ENCODE data around the gene APOA5. TPM values are rescaled to one million over a fixed set of nuclear protein-coding genes. Genes with fewer than 3 reads are reported as not detected.

Gene APOA5
- total and polyA plus RNA-seq, 2 of the 4 experiments (the other 2 are of a cell fraction), result not detected

DNA sequence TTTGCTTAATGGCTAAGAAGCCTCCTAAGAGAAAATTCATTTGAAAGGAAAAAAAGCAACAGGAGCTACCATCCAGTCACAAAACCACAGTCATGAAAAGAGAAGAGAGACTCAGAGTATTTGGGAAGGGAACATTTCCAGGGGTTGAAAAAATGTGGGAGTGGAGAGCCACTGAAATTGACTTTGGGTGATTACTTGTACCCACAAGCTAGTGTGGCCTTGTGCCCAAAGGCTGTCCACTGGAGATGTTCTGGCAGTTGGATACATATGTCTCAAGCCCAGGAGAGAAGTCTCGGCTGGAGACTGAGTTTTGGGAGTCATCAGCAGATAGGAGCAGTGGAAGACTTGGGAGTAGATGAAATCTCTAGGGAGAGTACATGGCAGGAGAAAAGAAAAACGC is 3.2 kb upstream of the APOA5 start:
- no TSS peak for BruUV-seq (replicated peaks)
- POLR2A ChIA-PET (ENCODE audit: unreplicated experiment), result no interaction called here
- no peak for TF ChIP-seq RAD21 (IDR thresholded peaks at IDR 0.05; ENCODE audit: low read length)

More for the DNA sequence above, 3.2 kb upstream of the APOA5 start:
- Histone ChIP-seq H2BK15ac (ENCODE audit: low read depth, low read length) (no peak overlapping the region), H3K18ac (ENCODE audit: low read depth, low read length) (no peak overlapping the region), H4K5ac (ENCODE audit: low read depth, low read length) (no peak overlapping the region), H4K20me1 (ENCODE audit: insufficient read depth, low read length) (no peaks in the 10 kb centered on the region), H3K36me3 (ENCODE audit: control insufficient read depth, insufficient read depth, low read length) (no peaks in the 10 kb centered on the region), H3K4me3 (ENCODE audit: insufficient read depth, low read depth, low read length) (no peak overlapping the region), H3K27me3 (ENCODE audit: control insufficient read depth, insufficient read depth, low read length) (peaks cover 5% of the 10 kb centered on the region), H3K4me2 (ENCODE audit: low read depth, low read length) (no peak overlapping the region), H3K9ac (ENCODE audit: low read depth, low read length) (no peak overlapping the region), H3K4me1 (ENCODE audit: control insufficient read depth, insufficient read depth, low read length) (peaks cover 2% of the 10 kb centered on the region), H2AFZ (replicated peaks; ENCODE audit: low read length, poor library complexity) (no peak overlapping the region), H3K4ac (ENCODE audit: low read depth, low read length) (no peak overlapping the region), H2AK5ac (ENCODE audit: low read depth, low read length) (no peak overlapping the region), H3K9me3 (ENCODE audit: control insufficient read depth, insufficient read depth, low read length) (no peaks in the 10 kb centered on the region), H2BK20ac (ENCODE audit: low read depth, low read length) (no peak overlapping the region), H3K27ac (ENCODE audit: insufficient read depth, low read length) (no peak overlapping the region), H2AK9ac (replicated peaks; ENCODE audit: low read depth, low read length, poor library complexity) (no peak overlapping the region), H4K91ac (ENCODE audit: insufficient read depth, low read depth, low read length) (no peak overlapping the region), H3K9me1 (ENCODE audit: insufficient read depth, low read length) (peaks cover 3% of the 10 kb centered on the region), H3K79me1 (ENCODE audit: low read depth in 1 of 2, low read length in 2 of 2) (no peaks in the 10 kb centered on the region), H4K8ac (ENCODE audit: low read depth in 2 of 2, low read length in 2 of 2) (no peak overlapping the region), H2BK120ac (ENCODE audit: low read depth, low read length) (no peak overlapping the region), H3K56ac (ENCODE audit: extremely low read depth, insufficient read depth, low read length) (no peak overlapping the region), H3K23ac (ENCODE audit: low read depth, low read length) (no peak overlapping the region), H2BK5ac (ENCODE audit: low read depth, low read length, poor library complexity, severe bottlenecking) (no peak overlapping the region), H3K14ac (replicated peaks; ENCODE audit: low read depth, low read length) (no peak overlapping the region)
- CTCF ChIA-PET, result no interaction called here
- dilution Hi-C loops (cut with HindIII; ENCODE audit: low sequenced_read_pairs, unreplicated experiment), result no loop called here
- ATAC-seq (ENCODE audit: low read depth), result no peak
- intact Hi-C loops (cut with micrococcal nuclease), result loop anchor here (5.0 kb wide), 1 partner anchor 77 kb away; no protein-coding TSS in a partner anchor
- in situ Hi-C loops (cut with MboI; ENCODE audit: low sequenced_read_pairs), result loop anchor here (5.0 kb wide), 1 partner anchor 307 kb away; no protein-coding TSS in a partner anchor
- 86% methylated on average over 1 of the region's 2 CpGs; no CpG with 5 or more reads in 1 of the 2 experiments for WGBS, 2 experiments (ENCODE audit: extremely low coverage in 2 of 2, insufficient read length in 1 of 2)
- no peak for DNase-seq

Data from IMR-90 (cell line).